Fibroblast of villous mesenchyme (primary cell): ENCODE data around the gene KATNIP. TPM values are rescaled to one million over a fixed set of nuclear protein-coding genes. Genes with fewer than 3 reads are reported as not detected.
A peak's percentile ranks its signal among the peaks of the same experiment; 100 is the strongest.

Source experiments
- DNase-seq: peaks from one replicate; pipeline ENCODE4 v3.0.0-alpha.2; 2010; ENCODE audit warnings: low read depth
- H3K4me3 ChIP-seq: 2 replicates; pipeline ENCODE4 v1.5.1; 2011; ENCODE audit warnings: low read depth, mild to moderate bottlenecking, low read length
- CTCF ChIP-seq: IDR thresholded peaks from 2 replicates; pipeline ENCODE4 v1.5.1; 2012; ENCODE audit warnings: low read depth, mild to moderate bottlenecking, low read length; ENCODE audit not compliant: insufficient read depth
- total RNA-seq: library from RNA; depleted of rRNA; stranded (reverse); fragments of >200 nt; gene quantifications from 2 replicates; pipeline ENCODE4 v1.2.3, GENCODE V29; 2012

The KATNIP gene
- total RNA-seq, 1 donor = 25.5 TPM

- DNase-seq = peak; percentile 61
- H3K4me3 ChIP-seq = no peak overlapping the region
- no peak for TF ChIP-seq CTCF
Observed at GRCh38 chr16:27571433-27572326, 21.7 kb downstream of the KATNIP start.

GRCh38 chr16:27572711-27573110 is 22.8 kb downstream of the KATNIP start:
- DNase-seq = peak; percentile 39
- H3K4me3 ChIP-seq = no peak overlapping the region
- no peak for TF ChIP-seq CTCF

- no peak for DNase-seq
- no peak overlapping the region for H3K4me3 ChIP-seq
- no peak for TF ChIP-seq CTCF
Observed at GRCh38 chr16:27576729-27577128, 26.8 kb downstream of the KATNIP start.

GRCh38 chr16:27579087-27579980 is 29.4 kb downstream of the KATNIP start:
- TF ChIP-seq CTCF = no peak
- DNase-seq = peak; percentile 16

GRCh38 chr16:27582883-27583282 is 32.9 kb downstream of the KATNIP start:
- no peak overlapping the region for H3K4me3 ChIP-seq
- DNase-seq = no peak
- no peak for TF ChIP-seq CTCF

More at GRCh38 chr16:27579087-27579980, 29.4 kb downstream of the KATNIP start:
- no peak overlapping the region for H3K4me3 ChIP-seq

GRCh38 chr16:27583634-27584033 is 33.7 kb downstream of the KATNIP start:
- TF ChIP-seq CTCF = no peak
- H3K4me3 ChIP-seq = no peak overlapping the region
- no peak for DNase-seq
